LNCaP clone FGC (cell line): Measurements from ENCODE around the gene OPN3.
"Not testable (repeated sequence)": the region's sequence is repeated elsewhere in the genome, so short reads cannot be mapped to it uniquely, and the experiment has no call there.

Experiments
- DNase-seq: peaks from one replicate; pipeline ENCODE4 v3.0.0-alpha.2; 2011; ENCODE audit warnings: low read depth
- H3K4me3 ChIP-seq: 2 replicates; pipeline ENCODE4 v1.5.1; 2011; ENCODE audit warnings: mild to moderate bottlenecking, low read depth, low read length, control low read depth
- CTCF ChIP-seq: IDR thresholded peaks from 2 replicates; pipeline ENCODE4 v1.5.1; 2012; ENCODE audit warnings: mild to moderate bottlenecking; ENCODE audit not compliant: control insufficient read depth, insufficient read depth; ENCODE audit errors: extremely low read depth

The OPN3 gene

GRCh38 chr1:241678536-241678935 lies 38.4 kb upstream of the OPN3 start:
- H3K4me3 ChIP-seq, result no peak overlapping the region
- no peak for TF ChIP-seq CTCF
- DNase-seq, result no peak

GRCh38 chr1:241677201-241677600 lies 37.0 kb upstream of the OPN3 start:
- DNase-seq, result no peak
- no peak overlapping the region for H3K4me3 ChIP-seq
- TF ChIP-seq CTCF, result no peak

GRCh38 chr1:241675983-241676382 lies 35.8 kb upstream of the OPN3 start:
- no peak for DNase-seq
- TF ChIP-seq CTCF, result no peak

GRCh38 chr1:241674805-241675384 lies 34.7 kb upstream of the OPN3 start:
- TF ChIP-seq CTCF, result no peak
- DNase-seq, result no peak
- H3K4me3 ChIP-seq, result no peak overlapping the region

More at GRCh38 chr1:241675983-241676382, 35.8 kb upstream of the OPN3 start:
- H3K4me3 ChIP-seq, result no peak overlapping the region

GRCh38 chr1:241672301-241672700 lies 32.1 kb upstream of the OPN3 start:
- no peak overlapping the region for H3K4me3 ChIP-seq
- DNase-seq, result no peak
- TF ChIP-seq CTCF, result no peak

GRCh38 chr1:241666419-241666818 lies 26.2 kb upstream of the OPN3 start:
- H3K4me3 ChIP-seq, result no peak overlapping the region
- DNase-seq, result no peak
- TF ChIP-seq CTCF, result no peak

- no peak overlapping the region for H3K4me3 ChIP-seq
- DNase-seq, result no peak
- no peak for TF ChIP-seq CTCF
These were observed 20.3 kb upstream of the OPN3 start for GRCh38 chr1:241660424-241660972.

- H3K4me3 ChIP-seq, DNase-seq: not testable (repeated sequence)
These were observed 18.8 kb upstream of the OPN3 start for GRCh38 chr1:241659016-241659415.
